Measurements from ENCODE around the gene LY6G5C. TPM values are rescaled to one million over a fixed set of nuclear protein-coding genes. Genes with fewer than 3 reads are reported as not detected.

LY6G5C gene
- total and polyA plus RNA-seq, 4 donors, result 0.59 to 2.5 (median 1.1) TPM

DNA sequence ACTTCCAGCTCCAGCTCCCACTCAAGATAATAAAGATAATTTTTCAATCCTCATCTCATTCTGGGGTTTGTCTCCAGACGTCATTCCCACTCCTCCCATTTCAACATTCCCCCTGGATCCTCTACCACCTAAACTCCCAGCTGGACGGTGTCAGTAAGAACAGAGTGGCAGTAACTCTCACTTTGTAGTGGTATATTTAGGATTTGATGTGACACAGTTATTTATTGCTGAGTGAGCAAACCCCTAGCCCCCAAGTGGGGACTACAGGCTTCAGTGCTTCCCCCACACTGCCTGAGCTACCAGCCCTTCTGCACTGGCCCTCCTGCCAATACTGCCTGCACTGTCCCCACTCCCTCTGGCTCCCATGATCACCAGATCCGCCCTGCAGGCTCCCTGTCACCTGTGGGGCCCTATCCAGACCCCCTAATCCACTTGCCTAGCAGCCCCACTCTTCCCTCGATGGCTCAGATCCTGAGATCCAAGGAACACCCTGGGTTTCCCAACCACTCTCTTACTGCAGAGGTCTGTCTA is 22.6 kb downstream of the LY6G5C start:
- H3K27ac ChIP-seq (ENCODE audit: low read depth in 1 of 2, low read length in 2 of 2), result no peak overlapping the region
- H3K4me3 ChIP-seq (ENCODE audit: low read depth in 1 of 3, low read length in 3 of 3), result no peak overlapping the region
- H3K36me3 ChIP-seq (ENCODE audit: control insufficient read depth in 4 of 4, insufficient read depth in 3 of 4, low read depth in 1 of 4, low read length in 3 of 4), result peaks cover 0 to 7% (median 6%) of the 10 kb centered on the region in 4 donors

More for the DNA sequence above, 22.6 kb downstream of the LY6G5C start:
- no peaks in the 10 kb centered on the region for H3K27me3 ChIP-seq (ENCODE audit: control insufficient read depth in 4 of 4, insufficient read depth in 4 of 4, low read length in 3 of 4)
- TF ChIP-seq EGR1 (IDR thresholded peaks at IDR 0.05; ENCODE audit: low read depth in 2 of 2) (no peak), TAF1 (conservative IDR thresholded peaks at IDR 0.05) (no peak), YY1 (IDR thresholded peaks at IDR 0.05) (no peak), MAX (IDR thresholded peaks at IDR 0.05) (no peak), NR2F2 (IDR thresholded peaks at IDR 0.05) (no peak), GABPA (IDR thresholded peaks at IDR 0.05 in 1 of 2, conservative IDR thresholded peaks at IDR 0.05 in 1 of 2) (no peak), HNF4G (IDR thresholded peaks at IDR 0.05) (no peak), FOXA1 (IDR thresholded peaks at IDR 0.05) (no peak), ATF3 (IDR thresholded peaks at IDR 0.05) (no peak), RAD21 (IDR thresholded peaks at IDR 0.05) (no peak), HNF4A (conservative IDR thresholded peaks at IDR 0.05) (no peak), JUND (IDR thresholded peaks at IDR 0.05) (no peak), FOXA2 (IDR thresholded peaks at IDR 0.05) (no peak), SP1 (IDR thresholded peaks at IDR 0.05) (no peak), RXRA (IDR thresholded peaks at IDR 0.05) (no peak)
- TF ChIP-seq, protein P1, sequence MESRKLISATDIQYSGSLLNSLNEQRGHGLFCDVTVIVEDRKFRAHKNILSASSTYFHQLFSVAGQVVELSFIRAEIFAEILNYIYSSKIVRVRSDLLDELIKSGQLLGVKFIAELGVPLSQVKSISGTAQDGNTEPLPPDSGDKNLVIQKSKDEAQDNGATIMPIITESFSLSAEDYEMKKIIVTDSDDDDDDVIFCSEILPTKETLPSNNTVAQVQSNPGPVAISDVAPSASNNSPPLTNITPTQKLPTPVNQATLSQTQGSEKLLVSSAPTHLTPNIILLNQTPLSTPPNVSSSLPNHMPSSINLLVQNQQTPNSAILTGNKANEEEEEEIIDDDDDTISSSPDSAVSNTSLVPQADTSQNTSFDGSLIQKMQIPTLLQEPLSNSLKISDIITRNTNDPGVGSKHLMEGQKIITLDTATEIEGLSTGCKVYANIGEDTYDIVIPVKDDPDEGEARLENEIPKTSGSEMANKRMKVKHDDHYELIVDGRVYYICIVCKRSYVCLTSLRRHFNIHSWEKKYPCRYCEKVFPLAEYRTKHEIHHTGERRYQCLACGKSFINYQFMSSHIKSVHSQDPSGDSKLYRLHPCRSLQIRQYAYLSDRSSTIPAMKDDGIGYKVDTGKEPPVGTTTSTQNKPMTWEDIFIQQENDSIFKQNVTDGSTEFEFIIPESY (IDR thresholded peaks at IDR 0.05), result no peak
- TF ChIP-seq, protein P2, sequence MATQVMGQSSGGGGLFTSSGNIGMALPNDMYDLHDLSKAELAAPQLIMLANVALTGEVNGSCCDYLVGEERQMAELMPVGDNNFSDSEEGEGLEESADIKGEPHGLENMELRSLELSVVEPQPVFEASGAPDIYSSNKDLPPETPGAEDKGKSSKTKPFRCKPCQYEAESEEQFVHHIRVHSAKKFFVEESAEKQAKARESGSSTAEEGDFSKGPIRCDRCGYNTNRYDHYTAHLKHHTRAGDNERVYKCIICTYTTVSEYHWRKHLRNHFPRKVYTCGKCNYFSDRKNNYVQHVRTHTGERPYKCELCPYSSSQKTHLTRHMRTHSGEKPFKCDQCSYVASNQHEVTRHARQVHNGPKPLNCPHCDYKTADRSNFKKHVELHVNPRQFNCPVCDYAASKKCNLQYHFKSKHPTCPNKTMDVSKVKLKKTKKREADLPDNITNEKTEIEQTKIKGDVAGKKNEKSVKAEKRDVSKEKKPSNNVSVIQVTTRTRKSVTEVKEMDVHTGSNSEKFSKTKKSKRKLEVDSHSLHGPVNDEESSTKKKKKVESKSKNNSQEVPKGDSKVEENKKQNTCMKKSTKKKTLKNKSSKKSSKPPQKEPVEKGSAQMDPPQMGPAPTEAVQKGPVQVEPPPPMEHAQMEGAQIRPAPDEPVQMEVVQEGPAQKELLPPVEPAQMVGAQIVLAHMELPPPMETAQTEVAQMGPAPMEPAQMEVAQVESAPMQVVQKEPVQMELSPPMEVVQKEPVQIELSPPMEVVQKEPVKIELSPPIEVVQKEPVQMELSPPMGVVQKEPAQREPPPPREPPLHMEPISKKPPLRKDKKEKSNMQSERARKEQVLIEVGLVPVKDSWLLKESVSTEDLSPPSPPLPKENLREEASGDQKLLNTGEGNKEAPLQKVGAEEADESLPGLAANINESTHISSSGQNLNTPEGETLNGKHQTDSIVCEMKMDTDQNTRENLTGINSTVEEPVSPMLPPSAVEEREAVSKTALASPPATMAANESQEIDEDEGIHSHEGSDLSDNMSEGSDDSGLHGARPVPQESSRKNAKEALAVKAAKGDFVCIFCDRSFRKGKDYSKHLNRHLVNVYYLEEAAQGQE (IDR thresholded peaks at IDR 0.05), result no peak
- TF ChIP-seq, protein P3, sequence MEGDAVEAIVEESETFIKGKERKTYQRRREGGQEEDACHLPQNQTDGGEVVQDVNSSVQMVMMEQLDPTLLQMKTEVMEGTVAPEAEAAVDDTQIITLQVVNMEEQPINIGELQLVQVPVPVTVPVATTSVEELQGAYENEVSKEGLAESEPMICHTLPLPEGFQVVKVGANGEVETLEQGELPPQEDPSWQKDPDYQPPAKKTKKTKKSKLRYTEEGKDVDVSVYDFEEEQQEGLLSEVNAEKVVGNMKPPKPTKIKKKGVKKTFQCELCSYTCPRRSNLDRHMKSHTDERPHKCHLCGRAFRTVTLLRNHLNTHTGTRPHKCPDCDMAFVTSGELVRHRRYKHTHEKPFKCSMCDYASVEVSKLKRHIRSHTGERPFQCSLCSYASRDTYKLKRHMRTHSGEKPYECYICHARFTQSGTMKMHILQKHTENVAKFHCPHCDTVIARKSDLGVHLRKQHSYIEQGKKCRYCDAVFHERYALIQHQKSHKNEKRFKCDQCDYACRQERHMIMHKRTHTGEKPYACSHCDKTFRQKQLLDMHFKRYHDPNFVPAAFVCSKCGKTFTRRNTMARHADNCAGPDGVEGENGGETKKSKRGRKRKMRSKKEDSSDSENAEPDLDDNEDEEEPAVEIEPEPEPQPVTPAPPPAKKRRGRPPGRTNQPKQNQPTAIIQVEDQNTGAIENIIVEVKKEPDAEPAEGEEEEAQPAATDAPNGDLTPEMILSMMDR (IDR thresholded peaks at IDR 0.05; ENCODE audit: low read depth, low read length, missing input control), result no peak
- H3K9me3 ChIP-seq (ENCODE audit: control insufficient read depth in 4 of 4, low read length in 3 of 4), result no peaks in the 10 kb centered on the region
- 84% methylated on average over 4 of the region's 4 CpGs for WGBS
- peaks cover 16 to 84% (median 68%) of the 10 kb centered on the region in 4 donors for H3K4me1 ChIP-seq (ENCODE audit: control insufficient read depth in 4 of 4, insufficient read depth in 4 of 4, low read length in 3 of 4)
- DNase-seq (ENCODE audit: low spot score), result no peak
- no peak overlapping the region for H3K9ac ChIP-seq (ENCODE audit: low read depth in 1 of 2, low read length in 2 of 2)

Data from liver (tissue), 9 donors.